A673 (cell line): ENCODE data around the gene TECR. TPM values are rescaled to one million over a fixed set of nuclear protein-coding genes. Genes with fewer than 3 reads are reported as not detected.

Source experiments
- BruUV-seq: library from RNA; stranded (reverse); fragments of 400-500 nt; replicated peaks from 2 replicates; lab custom pipeline; 2021; lab: Mats Ljungman, UMichigan
- CTCF ChIA-PET: fragments of 300-600 bp; sonication (Branson Sonifier 250); formaldehyde crosslinking; loops from one replicate; lab custom pipeline; 2022; ENCODE audit warnings: antibody characterized with exemption; lab: Charles Lee
- POLR2A ChIA-PET: fragments of 300-600 bp; sonication (Branson Sonifier 250); formaldehyde crosslinking; loops from one replicate; lab custom pipeline; 2022; ENCODE audit warnings: antibody characterized with exemption; ENCODE audit not compliant: low non-redundant PET; lab: Charles Lee
- DNase-seq: peaks from one replicate; pipeline ENCODE4 v3.0.0-alpha.2; 2015; ENCODE audit warnings: low spot score
- H3K27ac ChIP-seq: fragments of 200-600 bp; sonication (generic); 2 replicates; pipeline ENCODE4 v1.5.1; 2016; ENCODE audit warnings: mixed run types, low read depth, mild to moderate bottlenecking, mixed read lengths, antibody characterized with exemption, low read length; ENCODE audit not compliant: poor library complexity, severe bottlenecking
- H3K27me3 ChIP-seq: fragments of 200-600 bp; sonication (generic); replicated peaks from 2 replicates; pipeline ENCODE4 v1.6.1; 2017; ENCODE audit warnings: mixed run types, low read depth, mild to moderate bottlenecking, mixed read lengths, antibody characterized with exemption, low read length; ENCODE audit not compliant: insufficient read depth, poor library complexity
- H3K36me3 ChIP-seq: fragments of 200-600 bp; sonication (generic); 2 replicates; pipeline ENCODE4 v1.6.1; 2016; ENCODE audit warnings: mixed run types, mild to moderate bottlenecking, mixed read lengths, antibody characterized with exemption, low read length; ENCODE audit not compliant: insufficient read depth, poor library complexity, severe bottlenecking
- H3K4me1 ChIP-seq: fragments of 200-600 bp; sonication (generic); 2 replicates; pipeline ENCODE4 v1.6.1; 2017; ENCODE audit warnings: mixed run types, mild to moderate bottlenecking, mixed read lengths, antibody characterized with exemption, low read length; ENCODE audit not compliant: insufficient read depth, poor library complexity, severe bottlenecking
- H3K4me3 ChIP-seq: fragments of 200-600 bp; sonication (generic); 2 replicates; pipeline ENCODE4 v1.5.1; 2016; ENCODE audit warnings: low read depth, mixed run types, mild to moderate bottlenecking, mixed read lengths, low read length; ENCODE audit not compliant: poor library complexity, severe bottlenecking
- H3K9me3 ChIP-seq: fragments of 200-600 bp; sonication (generic); 2 replicates; pipeline ENCODE4 v1.6.1; 2016; ENCODE audit warnings: mixed run types, low read depth, mild to moderate bottlenecking, mixed read lengths, antibody characterized with exemption, low read length; ENCODE audit not compliant: poor library complexity, severe bottlenecking
- EZH2 ChIP-seq: fragments of 200-600 bp; sonication (generic); IDR thresholded peaks from 2 replicates; pipeline ENCODE4 v1.6.1; 2017; ENCODE audit warnings: borderline replicate concordance, low read depth, mild to moderate bottlenecking, mixed read lengths, antibody characterized with exemption, low read length; ENCODE audit not compliant: poor library complexity, severe bottlenecking
- intact Hi-C: fragments of 100-400 bp; cut with micrococcal nuclease; formaldehyde crosslinking; loops from one replicate; pipeline ENCODE4 v1.10.0; 2022; ENCODE audit not compliant: unreplicated experiment
- total RNA-seq: library from RNA; stranded (reverse); gene quantifications from 2 replicates; pipeline ENCODE4 v1.2.3, GENCODE V29; 2021
- TF ChIP-seq, protein P1 (sequence below): fragments of 300-800, 200-600 bp; sonication (generic); conservative IDR thresholded peaks from 2 replicates; pipeline ENCODE4 v1.5.1; 2017; ENCODE audit warnings: low read depth, mild to moderate bottlenecking, antibody characterized with exemption, low read length, moderate library complexity, mixed read lengths

The TECR gene
- total RNA-seq, 1 experiment from 2014 or later, result 189 TPM

DNA sequence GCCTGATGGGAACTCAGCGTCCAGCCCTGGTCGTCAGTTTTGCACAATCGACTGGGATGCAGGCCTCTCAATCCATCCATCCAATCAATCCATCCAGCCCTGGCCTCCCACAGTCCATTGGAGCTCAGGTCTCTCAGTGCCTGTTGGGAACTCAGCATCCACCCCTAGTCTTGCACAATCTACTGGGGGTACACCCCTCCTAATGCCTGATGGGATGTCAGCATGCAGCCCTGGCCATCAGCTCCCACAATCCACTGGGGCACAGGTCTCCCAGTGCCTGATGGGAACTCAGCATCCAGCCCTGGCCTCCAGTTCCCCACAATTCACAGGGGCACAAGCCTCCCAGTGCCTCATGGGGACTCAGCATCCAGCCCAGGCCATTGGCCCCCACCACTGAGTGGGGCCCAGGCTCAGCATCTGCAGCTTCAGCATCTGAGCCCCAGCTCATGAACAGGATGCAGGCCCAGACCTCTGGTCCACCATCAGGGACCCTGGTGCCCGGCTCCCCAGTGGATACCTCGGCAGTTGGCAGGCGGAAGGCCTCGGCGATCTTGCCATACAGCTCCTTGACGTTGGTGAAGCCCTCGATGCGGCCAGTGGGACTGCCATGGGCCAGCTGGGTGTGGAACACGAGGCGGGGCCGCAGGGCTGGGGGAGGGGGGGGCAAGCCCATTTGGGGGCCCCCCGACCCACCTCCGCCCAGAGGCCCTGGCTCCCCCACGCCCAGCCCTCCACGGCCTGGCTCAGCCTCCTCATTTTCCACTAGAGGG, 47.0 kb upstream of the TECR start:
- intact Hi-C loops, result loop anchor here (5.0 kb wide), 2 partner anchors 345 to 600 kb away; partner anchors contain the start of gene ASF1B

DNA sequence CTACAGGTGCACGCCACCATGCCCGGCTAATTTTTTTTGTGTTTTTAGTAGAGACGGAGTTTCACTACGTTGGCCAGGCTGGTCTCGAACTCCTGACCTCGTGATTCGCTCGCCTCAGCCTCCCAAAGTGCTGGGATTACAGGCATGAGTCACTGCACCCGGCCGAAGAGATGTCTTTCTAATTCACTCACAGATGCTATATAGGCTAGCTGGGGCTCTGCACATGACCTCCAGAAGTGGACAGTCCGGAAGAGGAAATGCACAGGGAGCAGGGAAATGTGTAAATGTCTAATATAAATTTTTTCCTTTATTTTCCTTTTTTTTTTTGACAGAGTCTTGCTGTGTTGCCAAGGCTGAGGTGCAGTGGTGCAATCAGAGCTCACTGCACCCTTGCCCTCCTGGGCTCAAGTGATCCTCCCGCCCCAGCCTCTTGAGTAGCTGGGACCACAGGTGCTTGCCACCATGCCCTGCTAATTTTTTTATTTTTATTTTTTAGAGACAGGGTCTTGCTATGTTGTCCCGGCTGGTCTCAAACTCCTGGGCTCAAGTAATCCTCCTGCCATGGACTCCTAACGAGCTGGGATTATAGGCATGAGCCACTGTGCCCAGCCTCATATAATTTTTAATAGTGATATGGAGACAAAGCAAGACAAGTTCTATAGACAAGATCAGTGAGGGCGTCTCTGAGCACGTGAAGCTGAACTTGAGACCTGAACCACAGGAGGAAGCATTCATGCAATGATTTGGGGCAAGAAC, 41.8 kb upstream of the TECR start:
- no peaks in the 10 kb centered on the region for H3K27me3 ChIP-seq
- DNase-seq, result no peak
- no peak overlapping the region for H3K27ac ChIP-seq
- no peaks in the 10 kb centered on the region for H3K9me3 ChIP-seq
- intact Hi-C loops, result no loop called here
- CTCF ChIA-PET, result interaction anchor here (0.7 kb wide), 2 partner anchors 86 to 126 kb away, joined by 3 to 4 read pairs; no protein-coding TSS in a partner anchor
- BruUV-seq, result no TSS peak
- TF ChIP-seq, protein P1, sequence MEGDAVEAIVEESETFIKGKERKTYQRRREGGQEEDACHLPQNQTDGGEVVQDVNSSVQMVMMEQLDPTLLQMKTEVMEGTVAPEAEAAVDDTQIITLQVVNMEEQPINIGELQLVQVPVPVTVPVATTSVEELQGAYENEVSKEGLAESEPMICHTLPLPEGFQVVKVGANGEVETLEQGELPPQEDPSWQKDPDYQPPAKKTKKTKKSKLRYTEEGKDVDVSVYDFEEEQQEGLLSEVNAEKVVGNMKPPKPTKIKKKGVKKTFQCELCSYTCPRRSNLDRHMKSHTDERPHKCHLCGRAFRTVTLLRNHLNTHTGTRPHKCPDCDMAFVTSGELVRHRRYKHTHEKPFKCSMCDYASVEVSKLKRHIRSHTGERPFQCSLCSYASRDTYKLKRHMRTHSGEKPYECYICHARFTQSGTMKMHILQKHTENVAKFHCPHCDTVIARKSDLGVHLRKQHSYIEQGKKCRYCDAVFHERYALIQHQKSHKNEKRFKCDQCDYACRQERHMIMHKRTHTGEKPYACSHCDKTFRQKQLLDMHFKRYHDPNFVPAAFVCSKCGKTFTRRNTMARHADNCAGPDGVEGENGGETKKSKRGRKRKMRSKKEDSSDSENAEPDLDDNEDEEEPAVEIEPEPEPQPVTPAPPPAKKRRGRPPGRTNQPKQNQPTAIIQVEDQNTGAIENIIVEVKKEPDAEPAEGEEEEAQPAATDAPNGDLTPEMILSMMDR, result no peak
- no peak for TF ChIP-seq EZH2
- no peak overlapping the region for H3K4me3 ChIP-seq
- POLR2A ChIA-PET, result no interaction called here
- no peaks in the 10 kb centered on the region for H3K4me1 ChIP-seq
- peaks cover 5% of the 10 kb centered on the region for H3K36me3 ChIP-seq

More for the DNA sequence above, 47.0 kb upstream of the TECR start:
- BruUV-seq, result no TSS peak
- Histone ChIP-seq H3K9me3 (no peaks in the 10 kb centered on the region), H3K4me3 (no peak overlapping the region), H3K4me1 (peaks cover 9% of the 10 kb centered on the region), H3K27me3 (no peaks in the 10 kb centered on the region), H3K27ac (no peak overlapping the region), H3K36me3 (peaks cover 12% of the 10 kb centered on the region)
- POLR2A ChIA-PET, result no interaction called here
- TF ChIP-seq, protein P1, result no peak
- TF ChIP-seq EZH2, result no peak
- DNase-seq, result no peak
- CTCF ChIA-PET, result interaction anchor here (0.6 kb wide), 1 partner anchor 13 kb away, joined by 4 read pairs; no protein-coding TSS in a partner anchor

DNA sequence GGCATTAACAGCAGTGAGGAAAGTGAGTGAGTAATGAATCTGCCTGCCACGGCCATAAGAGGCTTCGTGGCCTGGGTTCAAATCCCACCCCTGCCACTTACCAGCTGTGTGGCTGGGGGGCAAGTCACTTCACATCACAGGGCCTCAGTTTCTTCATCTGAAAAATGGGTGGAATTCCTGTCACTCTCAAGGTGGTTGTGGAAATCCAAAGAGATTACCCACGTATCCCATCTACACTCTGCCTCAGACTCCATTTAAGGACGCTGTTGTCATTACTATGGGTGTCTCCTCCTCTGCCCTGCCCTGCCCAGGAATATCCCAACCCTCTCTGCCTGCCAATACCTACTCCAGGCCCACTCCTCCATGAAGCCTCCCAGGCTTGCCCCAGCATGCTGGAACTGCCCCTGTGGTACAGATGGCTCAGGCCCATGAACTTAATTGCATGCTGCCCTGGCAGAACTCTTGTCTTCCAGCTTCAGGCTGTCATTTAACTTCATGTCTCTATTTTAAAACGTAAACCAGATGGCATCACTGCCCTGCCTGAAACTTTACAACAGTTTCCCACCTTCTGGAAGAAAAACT, 36.5 kb upstream of the TECR start:
- DNase-seq, result no peak
- TF ChIP-seq, protein P1, result no peak
- TF ChIP-seq EZH2, result no peak
- Histone ChIP-seq H3K36me3 (peaks cover 5% of the 10 kb centered on the region), H3K27me3 (no peaks in the 10 kb centered on the region), H3K4me1 (peaks cover 12% of the 10 kb centered on the region), H3K4me3 (no peak overlapping the region), H3K27ac (no peak overlapping the region), H3K9me3 (no peaks in the 10 kb centered on the region)
- BruUV-seq, result no TSS peak
- intact Hi-C loops, result no loop called here
- ChIA-PET POLR2A (no interaction called here), CTCF (no interaction called here)
